ENCODE measurements around the gene MISP. TPM values are rescaled to one million over a fixed set of nuclear protein-coding genes. Genes with fewer than 3 reads are reported as not detected.

MISP gene
- total and polyA plus RNA-seq, 2 of the 13 experiments (the other 11 are each of a cell fraction or from before 2014, with no cell fraction given) = 0.67 to 1.3 TPM

DNA sequence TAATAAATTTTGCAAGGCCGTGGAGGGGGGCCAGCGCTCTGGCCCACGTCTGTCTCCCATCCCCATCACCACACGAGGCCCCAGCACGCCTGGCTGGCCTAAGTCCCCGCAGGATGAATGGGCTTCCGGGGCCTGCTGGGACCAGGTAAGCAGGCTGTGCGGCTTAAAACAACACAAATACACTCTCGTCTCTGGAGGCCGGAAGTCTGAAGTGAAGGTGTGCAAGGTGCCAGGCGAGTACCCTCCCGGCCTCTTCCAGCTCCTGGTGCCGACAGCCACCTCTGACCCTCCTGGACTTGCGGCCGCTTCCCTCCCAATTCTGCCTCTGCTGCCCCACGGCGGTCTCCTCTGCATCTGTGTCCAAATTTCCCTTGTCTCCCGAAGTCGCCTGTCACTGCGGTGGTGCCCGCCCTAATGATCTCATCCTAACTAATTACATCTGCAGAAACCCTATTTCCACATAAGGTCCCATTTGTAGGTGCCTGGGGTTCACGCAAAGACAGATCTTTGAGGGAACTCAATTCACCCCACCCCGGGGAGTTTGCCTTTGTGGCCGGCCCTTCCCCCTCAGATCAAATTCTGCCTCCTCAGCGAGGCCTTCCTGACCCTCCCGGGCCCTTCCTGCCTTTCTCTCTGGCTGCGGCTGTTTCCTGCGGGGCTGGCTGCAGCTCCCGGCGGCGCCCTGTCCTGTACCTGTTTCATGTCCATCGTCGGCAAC lies 38.2 kb downstream of the MISP start:
- FAIRE-seq (peak; percentile 32), DNase-seq (ENCODE audit: low spot score) (peak; percentile 58), ATAC-seq (peak; percentile 81)
- ChIA-PET CTCF (ENCODE audit: low intra/inter-chr PET ratio, low total read pairs) (interaction anchor here (2.1 kb wide), 1 partner anchor 18 kb away, joined by 9 read pairs; no protein-coding TSS in a partner anchor), POLR2A (interaction anchor here (0.8 to 2.5 kb wide), 7 partner anchors 10 to 265 kb away, joined by 3 to 16 read pairs (median 3); no protein-coding TSS in a partner anchor)
- peak overlapping the region; percentile 83 for H3K4me2 ChIP-seq (ENCODE audit: low read depth, low read length)
- no peaks in the 10 kb centered on the region for H3K79me2 ChIP-seq (ENCODE audit: insufficient read depth, low read length)
- BruUV-seq (replicated peaks) = TSS peak; percentile 77
- peak overlapping the region; percentile 51 to 68 (median 61) for H3K4me3 ChIP-seq (replicated peaks in 1 of 3; ENCODE audit: insufficient read depth in 1 of 3, low read depth in 2 of 3, low read length in 3 of 3)
- H2AFZ ChIP-seq (ENCODE audit: low read length) = no peak overlapping the region
- H3K4me1 ChIP-seq (ENCODE audit: insufficient read depth, low read length) = peaks cover 61% of the 10 kb centered on the region
- peak overlapping the region; percentile 89 for H3K27ac ChIP-seq (ENCODE audit: extremely low read length, insufficient read depth, low read length)
- intact Hi-C loops (cut with micrococcal nuclease; ENCODE audit: unreplicated experiment) (loop anchor here (10.0 kb wide), 1 partner anchor 206 kb away; no protein-coding TSS in a partner anchor), in situ Hi-C loops (cut with HindIII; ENCODE audit: extremely low pct_ligation_motif_present, low pct_unique_long_range_greater_than_20kb) (no loop called here)
- peak overlapping the region; percentile 68 for H3K9ac ChIP-seq (ENCODE audit: insufficient read depth, low read depth, low read length)
- H3K9me3 ChIP-seq (ENCODE audit: low read length) = no peaks in the 10 kb centered on the region
- WGBS (ENCODE audit: low lambda C conversion rate) = 2% methylated on average over 28 of the region's 33 CpGs
- H3K27me3 ChIP-seq (ENCODE audit: control insufficient read depth in 1 of 2, insufficient read depth in 2 of 2, low read length in 2 of 2) = no peaks in the 10 kb centered on the region
- H3K36me3 ChIP-seq (replicated peaks in 1 of 2; ENCODE audit: control insufficient read depth in 1 of 2, insufficient read depth in 2 of 2, low read length in 2 of 2) = no peaks in the 10 kb centered on the region
- no peaks in the 10 kb centered on the region for H4K20me1 ChIP-seq (ENCODE audit: insufficient read depth, low read length)
- TF ChIP-seq KDM5A (IDR thresholded peaks at IDR 0.05; ENCODE audit: borderline replicate concordance, low read length) = no peak
- no peak for TF ChIP-seq SOX6 (IDR thresholded peaks at IDR 0.05)
- peak; percentile 35; the same call in 1 of the 2 replicates for TF ChIP-seq SOX6 (CRISPR knock-in tag; IDR thresholded peaks at IDR 0.05)
- TF ChIP-seq CBX1 (IDR thresholded peaks at IDR 0.05; ENCODE audit: low read depth) = peak; percentile 54
- TF ChIP-seq, protein P1, sequence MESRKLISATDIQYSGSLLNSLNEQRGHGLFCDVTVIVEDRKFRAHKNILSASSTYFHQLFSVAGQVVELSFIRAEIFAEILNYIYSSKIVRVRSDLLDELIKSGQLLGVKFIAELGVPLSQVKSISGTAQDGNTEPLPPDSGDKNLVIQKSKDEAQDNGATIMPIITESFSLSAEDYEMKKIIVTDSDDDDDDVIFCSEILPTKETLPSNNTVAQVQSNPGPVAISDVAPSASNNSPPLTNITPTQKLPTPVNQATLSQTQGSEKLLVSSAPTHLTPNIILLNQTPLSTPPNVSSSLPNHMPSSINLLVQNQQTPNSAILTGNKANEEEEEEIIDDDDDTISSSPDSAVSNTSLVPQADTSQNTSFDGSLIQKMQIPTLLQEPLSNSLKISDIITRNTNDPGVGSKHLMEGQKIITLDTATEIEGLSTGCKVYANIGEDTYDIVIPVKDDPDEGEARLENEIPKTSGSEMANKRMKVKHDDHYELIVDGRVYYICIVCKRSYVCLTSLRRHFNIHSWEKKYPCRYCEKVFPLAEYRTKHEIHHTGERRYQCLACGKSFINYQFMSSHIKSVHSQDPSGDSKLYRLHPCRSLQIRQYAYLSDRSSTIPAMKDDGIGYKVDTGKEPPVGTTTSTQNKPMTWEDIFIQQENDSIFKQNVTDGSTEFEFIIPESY (CRISPR knock-in tag; IDR thresholded peaks at IDR 0.05) = no peak
- TF ChIP-seq, protein P2, sequence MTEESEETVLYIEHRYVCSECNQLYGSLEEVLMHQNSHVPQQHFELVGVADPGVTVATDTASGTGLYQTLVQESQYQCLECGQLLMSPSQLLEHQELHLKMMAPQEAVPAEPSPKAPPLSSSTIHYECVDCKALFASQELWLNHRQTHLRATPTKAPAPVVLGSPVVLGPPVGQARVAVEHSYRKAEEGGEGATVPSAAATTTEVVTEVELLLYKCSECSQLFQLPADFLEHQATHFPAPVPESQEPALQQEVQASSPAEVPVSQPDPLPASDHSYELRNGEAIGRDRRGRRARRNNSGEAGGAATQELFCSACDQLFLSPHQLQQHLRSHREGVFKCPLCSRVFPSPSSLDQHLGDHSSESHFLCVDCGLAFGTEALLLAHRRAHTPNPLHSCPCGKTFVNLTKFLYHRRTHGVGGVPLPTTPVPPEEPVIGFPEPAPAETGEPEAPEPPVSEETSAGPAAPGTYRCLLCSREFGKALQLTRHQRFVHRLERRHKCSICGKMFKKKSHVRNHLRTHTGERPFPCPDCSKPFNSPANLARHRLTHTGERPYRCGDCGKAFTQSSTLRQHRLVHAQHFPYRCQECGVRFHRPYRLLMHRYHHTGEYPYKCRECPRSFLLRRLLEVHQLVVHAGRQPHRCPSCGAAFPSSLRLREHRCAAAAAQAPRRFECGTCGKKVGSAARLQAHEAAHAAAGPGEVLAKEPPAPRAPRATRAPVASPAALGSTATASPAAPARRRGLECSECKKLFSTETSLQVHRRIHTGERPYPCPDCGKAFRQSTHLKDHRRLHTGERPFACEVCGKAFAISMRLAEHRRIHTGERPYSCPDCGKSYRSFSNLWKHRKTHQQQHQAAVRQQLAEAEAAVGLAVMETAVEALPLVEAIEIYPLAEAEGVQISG (CRISPR knock-in tag; IDR thresholded peaks at IDR 0.05) = 0 out of 2 replicates have a peak, but pooled peaks have one; percentile 34
- TF ChIP-seq NAIF1 (CRISPR knock-in tag; IDR thresholded peaks at IDR 0.05; ENCODE audit: borderline replicate concordance) = 0 out of 2 replicates have a peak, but pooled peaks have one; percentile 39
- TF ChIP-seq GATAD2A (CRISPR knock-in tag; IDR thresholded peaks at IDR 0.05) = peak; percentile 38; the same call in 1 of the 2 replicates
- no peak for TF ChIP-seq HNF4G (IDR thresholded peaks at IDR 0.05; ENCODE audit: borderline replicate concordance, low read depth, low read length)
- peak; percentile 46; the same call in 1 of the 2 replicates for TF ChIP-seq HNF4G (CRISPR knock-in tag; IDR thresholded peaks at IDR 0.05; ENCODE audit: borderline replicate concordance, low read depth)
- 0 out of 2 replicates have a peak, but pooled peaks have one; percentile 32 for TF ChIP-seq NCOA2 (CRISPR knock-in tag; IDR thresholded peaks at IDR 0.05)
- TF ChIP-seq, protein P3, sequence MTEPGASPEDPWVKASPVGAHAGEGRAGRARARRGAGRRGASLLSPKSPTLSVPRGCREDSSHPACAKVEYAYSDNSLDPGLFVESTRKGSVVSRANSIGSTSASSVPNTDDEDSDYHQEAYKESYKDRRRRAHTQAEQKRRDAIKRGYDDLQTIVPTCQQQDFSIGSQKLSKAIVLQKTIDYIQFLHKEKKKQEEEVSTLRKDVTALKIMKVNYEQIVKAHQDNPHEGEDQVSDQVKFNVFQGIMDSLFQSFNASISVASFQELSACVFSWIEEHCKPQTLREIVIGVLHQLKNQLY (CRISPR knock-in tag; IDR thresholded peaks at IDR 0.05) = peak; percentile 43; the same call in 1 of the 2 replicates
- TF ChIP-seq, protein P4, sequence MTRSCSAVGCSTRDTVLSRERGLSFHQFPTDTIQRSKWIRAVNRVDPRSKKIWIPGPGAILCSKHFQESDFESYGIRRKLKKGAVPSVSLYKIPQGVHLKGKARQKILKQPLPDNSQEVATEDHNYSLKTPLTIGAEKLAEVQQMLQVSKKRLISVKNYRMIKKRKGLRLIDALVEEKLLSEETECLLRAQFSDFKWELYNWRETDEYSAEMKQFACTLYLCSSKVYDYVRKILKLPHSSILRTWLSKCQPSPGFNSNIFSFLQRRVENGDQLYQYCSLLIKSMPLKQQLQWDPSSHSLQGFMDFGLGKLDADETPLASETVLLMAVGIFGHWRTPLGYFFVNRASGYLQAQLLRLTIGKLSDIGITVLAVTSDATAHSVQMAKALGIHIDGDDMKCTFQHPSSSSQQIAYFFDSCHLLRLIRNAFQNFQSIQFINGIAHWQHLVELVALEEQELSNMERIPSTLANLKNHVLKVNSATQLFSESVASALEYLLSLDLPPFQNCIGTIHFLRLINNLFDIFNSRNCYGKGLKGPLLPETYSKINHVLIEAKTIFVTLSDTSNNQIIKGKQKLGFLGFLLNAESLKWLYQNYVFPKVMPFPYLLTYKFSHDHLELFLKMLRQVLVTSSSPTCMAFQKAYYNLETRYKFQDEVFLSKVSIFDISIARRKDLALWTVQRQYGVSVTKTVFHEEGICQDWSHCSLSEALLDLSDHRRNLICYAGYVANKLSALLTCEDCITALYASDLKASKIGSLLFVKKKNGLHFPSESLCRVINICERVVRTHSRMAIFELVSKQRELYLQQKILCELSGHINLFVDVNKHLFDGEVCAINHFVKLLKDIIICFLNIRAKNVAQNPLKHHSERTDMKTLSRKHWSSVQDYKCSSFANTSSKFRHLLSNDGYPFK (CRISPR knock-in tag; IDR thresholded peaks at IDR 0.05; ENCODE audit: borderline replicate concordance) = peak; percentile 7; the same call in 1 of the 2 replicates
- TF ChIP-seq REXO4 (CRISPR knock-in tag; IDR thresholded peaks at IDR 0.05; ENCODE audit: borderline replicate concordance) = no peak
- TF ChIP-seq MXI1 (IDR thresholded peaks at IDR 0.05; ENCODE audit: borderline replicate concordance, low read depth, low read length) = 0 out of 3 replicates have a peak, but pooled peaks have one; percentile 0

Measured in HepG2 (cell line).